Muscle layer of colon (tissue), 2 donors: ENCODE data around the gene SYTL3.
A peak's percentile ranks its signal among the peaks of the same experiment; 100 is the strongest.
"Not testable (repeated sequence)": the region's sequence is repeated elsewhere in the genome, so short reads cannot be mapped to it uniquely, and the experiment has no call there.

ENCODE experiments used
- H3K27ac ChIP-seq: one replicate; pipeline ENCODE4 v1.7.0; 2013; ENCODE audit warnings: low read depth, mild to moderate bottlenecking, low read length, moderate library complexity
- H3K27me3 ChIP-seq, 2 donors: one replicate each; pipeline ENCODE4 v1.7.0; 2013; ENCODE audit warnings: low read length in 2 of 2, mild to moderate bottlenecking in 2 of 2; ENCODE audit not compliant: insufficient read depth in 2 of 2, control insufficient read depth in 1 of 2
- H3K36me3 ChIP-seq: one replicate; pipeline ENCODE4 v1.7.0; 2013; ENCODE audit warnings: mild to moderate bottlenecking, low read length; ENCODE audit not compliant: insufficient read depth
- H3K4me1 ChIP-seq: one replicate; pipeline ENCODE4 v1.7.0; 2013; ENCODE audit warnings: mild to moderate bottlenecking, low read length; ENCODE audit not compliant: insufficient read depth
- H3K4me3 ChIP-seq, 2 donors: one replicate each; pipeline ENCODE4 v1.7.0; 2013; ENCODE audit warnings: low read length in 2 of 2, low read depth in 1 of 2, mild to moderate bottlenecking in 1 of 2, moderate library complexity in 1 of 2
- H3K9ac ChIP-seq: one replicate; pipeline ENCODE4 v1.7.0; 2013; ENCODE audit warnings: low read length
- H3K9me3 ChIP-seq: one replicate; pipeline ENCODE4 v1.7.0; 2013; ENCODE audit warnings: mild to moderate bottlenecking, low read length
- donor health status: abdominal sarcoma.
- donor health status: Adenocarcinoma of cecum.

The SYTL3 gene

GRCh38 chr6:158632538-158633119, 17.2 kb upstream of the SYTL3 start:
- H3K9ac ChIP-seq, H3K4me3 ChIP-seq, H3K27ac ChIP-seq, H3K27me3 ChIP-seq, H3K9me3 ChIP-seq: not testable (repeated sequence)
- H3K36me3 ChIP-seq = peaks cover 38% of the 10 kb centered on the region
- peaks cover 12% of the 10 kb centered on the region for H3K4me1 ChIP-seq

GRCh38 chr6:158633127-158633526, 16.7 kb upstream of the SYTL3 start:
- no peaks in the 10 kb centered on the region for H3K9me3 ChIP-seq
- H3K27me3 ChIP-seq = no peaks in the 10 kb centered on the region
- H3K36me3 ChIP-seq = peaks cover 39% of the 10 kb centered on the region
- H3K27ac ChIP-seq = no peak overlapping the region
- no peak overlapping the region for H3K4me3 ChIP-seq
- peaks cover 12% of the 10 kb centered on the region for H3K4me1 ChIP-seq
- no peak overlapping the region for H3K9ac ChIP-seq

GRCh38 chr6:158634695-158635426, 15.0 kb upstream of the SYTL3 start:
- Histone ChIP-seq H3K36me3 (peaks cover 39% of the 10 kb centered on the region), H3K27me3 (no peaks in the 10 kb centered on the region), H3K4me1 (peaks cover 12% of the 10 kb centered on the region), H3K4me3 (no peak overlapping the region), H3K27ac (peak overlapping the region; percentile 2), H3K9me3 (no peaks in the 10 kb centered on the region), H3K9ac (no peak overlapping the region)

GRCh38 chr6:158635427-158636073, 14.3 kb upstream of the SYTL3 start:
- Histone ChIP-seq H3K4me3 (no peak overlapping the region), H3K27me3 (no peaks in the 10 kb centered on the region), H3K36me3 (peaks cover 45% of the 10 kb centered on the region), H3K9me3 (no peaks in the 10 kb centered on the region), H3K4me1 (peaks cover 15% of the 10 kb centered on the region), H3K27ac (peak overlapping the region; percentile 2), H3K9ac (no peak overlapping the region)

- Histone ChIP-seq H3K27me3 (no peaks in the 10 kb centered on the region), H3K9me3 (no peaks in the 10 kb centered on the region), H3K4me1 (peaks cover 16% of the 10 kb centered on the region), H3K9ac (no peak overlapping the region), H3K4me3 (no peak overlapping the region), H3K27ac (no peak overlapping the region), H3K36me3 (peaks cover 47% of the 10 kb centered on the region)
These were observed 13.1 kb upstream of the SYTL3 start for GRCh38 chr6:158636778-158637177.

GRCh38 chr6:158638324-158638854, 11.5 kb upstream of the SYTL3 start:
- Histone ChIP-seq H3K9me3 (no peaks in the 10 kb centered on the region), H3K4me1 (peaks cover 28% of the 10 kb centered on the region), H3K36me3 (peaks cover 43% of the 10 kb centered on the region), H3K9ac (no peak overlapping the region), H3K27me3 (no peaks in the 10 kb centered on the region), H3K27ac (no peak overlapping the region), H3K4me3 (no peak overlapping the region)

- Histone ChIP-seq H3K9ac (no peak overlapping the region), H3K4me1 (peaks cover 29% of the 10 kb centered on the region), H3K4me3 (no peak overlapping the region), H3K27me3 (no peaks in the 10 kb centered on the region), H3K36me3 (peaks cover 41% of the 10 kb centered on the region), H3K27ac (no peak overlapping the region), H3K9me3 (no peaks in the 10 kb centered on the region)
These were observed 10.8 kb upstream of the SYTL3 start for GRCh38 chr6:158639056-158639455.

- H3K27ac ChIP-seq = no peak overlapping the region
These were observed 9.3 kb upstream of the SYTL3 start for GRCh38 chr6:158640519-158640918.

GRCh38 chr6:158642097-158642601, 7.7 kb upstream of the SYTL3 start:
- peak overlapping the region in 1 of 2 donors; percentile 42 for H3K4me3 ChIP-seq
- peaks cover 14% of the 10 kb centered on the region for H3K36me3 ChIP-seq
- H3K27ac ChIP-seq = peak overlapping the region; percentile 9

More at GRCh38 chr6:158640519-158640918, 9.3 kb upstream of the SYTL3 start:
- H3K36me3 ChIP-seq = peaks cover 26% of the 10 kb centered on the region
- peaks cover 34% of the 10 kb centered on the region for H3K4me1 ChIP-seq
- no peak overlapping the region for H3K4me3 ChIP-seq
- no peak overlapping the region for H3K9ac ChIP-seq
- H3K27me3 ChIP-seq = no peaks in the 10 kb centered on the region
- no peaks in the 10 kb centered on the region for H3K9me3 ChIP-seq

GRCh38 chr6:158643836-158644230, 6.0 kb upstream of the SYTL3 start:
- peak overlapping the region; percentile 85 for H3K9ac ChIP-seq
- H3K27me3 ChIP-seq = no peaks in the 10 kb centered on the region
- peaks cover 34% of the 10 kb centered on the region for H3K4me1 ChIP-seq
- H3K27ac ChIP-seq = peak overlapping the region; percentile 95
- peaks cover 8% of the 10 kb centered on the region for H3K36me3 ChIP-seq
- H3K4me3 ChIP-seq = peak overlapping the region; percentile 74 to 93
- H3K9me3 ChIP-seq = no peaks in the 10 kb centered on the region

More at GRCh38 chr6:158642097-158642601, 7.7 kb upstream of the SYTL3 start:
- no peaks in the 10 kb centered on the region for H3K27me3 ChIP-seq
- H3K9ac ChIP-seq = peak overlapping the region; percentile 5
- H3K9me3 ChIP-seq = no peaks in the 10 kb centered on the region
- peaks cover 34% of the 10 kb centered on the region for H3K4me1 ChIP-seq
